GM18498 (cell line): ENCODE results near the gene CGNL1.

Experiments used
- ATAC-seq: cut with Tn5 transposase; IDR thresholded peaks from one replicate; pipeline ENCODE4 v1.9.1; 2021; ENCODE audit warnings: mild to moderate bottlenecking, moderate library complexity; ENCODE audit not compliant: unreplicated experiment

The CGNL1 gene

GRCh38 chr15:57382969-57383368 is 6.7 kb downstream of the CGNL1 start:
- no peak for ATAC-seq

GRCh38 chr15:57384024-57384423 is 7.7 kb downstream of the CGNL1 start:
- ATAC-seq: no peak

DNA sequence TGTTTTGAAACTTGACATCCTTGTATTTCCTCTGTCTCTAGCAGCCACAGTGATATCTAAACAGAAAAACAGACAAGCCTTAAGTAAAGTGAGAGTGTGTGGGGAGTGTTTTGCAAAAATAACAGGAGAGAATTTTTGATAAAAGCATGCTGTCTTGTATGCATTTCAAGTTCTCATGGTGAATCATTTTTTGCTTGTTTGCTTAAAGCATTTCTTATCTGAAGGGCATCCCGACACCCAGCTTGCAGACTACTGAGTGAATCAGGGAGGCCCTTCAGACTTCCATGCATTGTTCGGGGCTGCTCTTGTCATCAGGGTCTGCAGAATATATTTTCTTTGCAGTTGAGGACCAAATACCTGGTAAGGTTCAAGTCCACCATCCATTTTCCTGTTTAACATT is 8.5 kb downstream of the CGNL1 start:
- ATAC-seq: no peak

- no peak for ATAC-seq
Observed at GRCh38 chr15:57385923-57386390, 9.7 kb downstream of the CGNL1 start.

DNA sequence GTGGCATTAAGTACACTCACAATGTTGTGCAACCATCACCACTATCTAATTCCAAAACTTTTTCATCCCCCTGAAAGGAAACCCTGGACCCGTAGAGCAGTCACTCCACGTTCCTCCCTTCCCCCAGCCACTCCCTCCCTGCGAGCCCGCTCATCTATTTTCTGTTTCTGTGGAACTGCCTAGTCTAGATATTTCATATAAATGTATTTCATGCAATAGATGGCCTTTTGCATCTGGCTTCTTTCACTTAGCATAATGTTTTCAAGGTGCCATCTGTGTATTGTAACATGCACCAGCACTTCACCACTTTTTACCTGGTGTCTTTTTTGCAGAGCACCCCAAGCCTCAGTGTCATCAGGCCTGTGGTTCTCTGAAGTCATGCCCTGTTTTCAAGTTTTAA is 10.7 kb downstream of the CGNL1 start:
- no peak for ATAC-seq

GRCh38 chr15:57387564-57388076 is 11.3 kb downstream of the CGNL1 start:
- ATAC-seq: no peak

GRCh38 chr15:57388464-57388863 is 12.2 kb downstream of the CGNL1 start:
- ATAC-seq: no peak

DNA sequence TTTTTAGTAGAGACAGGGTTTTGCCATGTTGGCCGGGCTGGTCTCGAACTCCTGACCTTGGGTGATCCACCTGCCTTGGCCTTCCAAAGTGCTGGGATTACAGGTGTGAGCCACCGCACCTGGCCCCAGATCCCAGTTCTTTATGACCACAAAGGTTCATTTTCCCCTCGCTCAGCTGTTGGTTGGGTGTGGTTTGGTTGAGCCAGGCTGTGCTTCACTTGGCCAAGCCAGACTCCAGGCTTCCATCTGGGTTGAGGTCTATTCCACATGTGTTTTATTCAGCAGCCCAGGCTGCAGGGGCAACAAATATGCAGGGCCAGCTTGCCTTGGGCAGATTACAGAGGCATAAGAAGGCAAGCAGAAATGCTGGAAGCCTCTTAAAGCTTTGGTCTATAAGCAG is 13.7 kb downstream of the CGNL1 start:
- ATAC-seq: no peak

DNA sequence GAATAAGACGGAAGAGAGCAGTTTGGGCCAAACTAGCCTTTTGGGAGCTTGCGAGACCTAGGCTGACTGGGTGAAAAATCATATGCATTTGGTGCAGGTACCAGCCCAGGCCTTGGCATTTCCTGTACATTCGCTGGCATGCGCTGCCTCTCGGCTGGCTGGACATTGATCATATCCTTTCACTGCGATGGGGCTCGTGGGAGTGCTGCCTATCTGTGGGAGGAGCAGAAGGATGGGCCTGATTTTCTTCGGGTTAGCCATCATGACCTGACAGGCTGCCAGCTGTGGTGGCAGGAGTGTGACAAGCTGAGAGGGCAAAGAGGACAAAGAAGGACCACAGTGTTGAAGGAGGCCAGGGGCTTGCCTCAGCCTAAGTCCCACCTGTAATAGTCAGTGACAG is 14.3 kb downstream of the CGNL1 start:
- ATAC-seq: no peak

DNA sequence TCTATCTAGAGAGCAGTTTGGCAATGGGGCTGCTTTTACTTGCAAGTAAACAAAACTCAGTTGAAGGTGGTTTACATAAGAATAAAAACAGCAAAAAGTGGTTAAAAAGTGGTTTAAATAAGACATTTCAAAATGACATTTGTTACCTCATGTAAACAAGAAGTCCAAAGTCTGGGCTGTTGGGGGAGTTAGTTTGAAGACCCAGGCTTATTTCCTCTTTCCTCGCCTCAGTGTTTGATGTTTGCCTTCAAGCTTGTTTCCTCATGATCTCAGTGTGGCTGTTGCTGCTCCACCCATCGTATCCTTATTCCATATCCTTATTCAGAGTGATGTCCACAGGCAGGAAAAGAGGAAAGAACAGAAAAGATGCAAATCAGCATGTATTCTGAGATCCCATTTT is 15.2 kb downstream of the CGNL1 start:
- ATAC-seq: no peak

- ATAC-seq: no peak
Observed at GRCh38 chr15:57393061-57393460, 16.8 kb downstream of the CGNL1 start.

DNA sequence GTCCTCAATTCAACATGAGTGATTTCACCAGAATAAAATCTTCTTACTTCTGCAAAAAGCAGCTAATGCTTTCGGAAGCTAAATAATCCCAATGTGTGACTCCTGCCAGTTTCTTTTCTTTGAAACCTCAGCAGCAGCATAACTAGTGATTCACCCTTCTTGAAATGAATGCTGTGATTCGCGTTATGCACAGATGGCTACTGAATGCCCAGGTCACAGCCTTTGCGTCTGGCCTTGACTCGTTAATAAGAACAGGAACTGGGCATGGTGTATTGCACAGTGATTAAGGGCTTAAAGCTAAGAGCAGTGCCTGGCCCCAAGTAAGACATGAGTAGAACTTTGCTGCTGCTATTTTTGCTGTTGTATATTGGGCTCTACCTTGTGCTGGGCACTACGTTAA is 19.0 kb downstream of the CGNL1 start:
- no peak for ATAC-seq

GRCh38 chr15:57398336-57398735 is 22.0 kb downstream of the CGNL1 start:
- no peak for ATAC-seq

DNA sequence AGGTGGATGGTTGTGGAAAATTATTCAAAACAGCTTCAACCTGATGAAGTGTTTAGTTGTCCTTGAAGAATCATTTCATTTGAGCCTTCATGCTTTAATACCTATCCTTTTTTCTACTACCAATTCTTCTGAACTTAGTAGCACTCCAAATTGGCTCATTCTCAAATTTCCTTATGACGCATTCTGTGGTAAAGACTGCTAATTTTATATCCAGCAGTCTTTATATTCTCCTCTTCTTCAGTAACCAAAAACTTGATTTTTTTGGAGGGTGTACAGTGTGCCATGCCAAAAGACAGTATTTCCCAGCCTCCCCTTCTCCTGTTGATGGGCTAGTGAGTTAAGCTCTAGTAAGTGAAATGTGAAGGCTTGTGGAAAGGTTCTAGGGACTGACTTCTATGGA is 25.2 kb downstream of the CGNL1 start:
- ATAC-seq: no peak

DNA sequence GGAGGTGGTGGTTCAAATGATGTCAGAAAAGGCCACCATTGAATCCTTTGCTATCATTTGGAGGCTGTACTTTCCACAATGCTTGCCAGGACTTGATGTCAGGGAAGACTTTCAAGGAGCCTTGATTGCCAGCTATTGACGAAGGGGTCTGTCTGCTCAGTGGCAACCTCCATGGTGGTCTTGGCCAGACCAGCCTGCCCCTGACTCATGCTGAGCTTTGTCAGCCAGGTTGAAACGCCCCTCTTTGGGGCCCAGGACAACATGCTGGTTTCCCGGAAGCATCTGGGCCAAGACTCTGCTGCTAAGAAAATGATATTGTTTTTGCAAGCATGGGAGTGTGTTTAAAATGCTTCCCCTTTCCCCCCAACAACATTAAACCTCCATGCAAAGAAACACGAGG is 26.7 kb downstream of the CGNL1 start:
- ATAC-seq: no peak

DNA sequence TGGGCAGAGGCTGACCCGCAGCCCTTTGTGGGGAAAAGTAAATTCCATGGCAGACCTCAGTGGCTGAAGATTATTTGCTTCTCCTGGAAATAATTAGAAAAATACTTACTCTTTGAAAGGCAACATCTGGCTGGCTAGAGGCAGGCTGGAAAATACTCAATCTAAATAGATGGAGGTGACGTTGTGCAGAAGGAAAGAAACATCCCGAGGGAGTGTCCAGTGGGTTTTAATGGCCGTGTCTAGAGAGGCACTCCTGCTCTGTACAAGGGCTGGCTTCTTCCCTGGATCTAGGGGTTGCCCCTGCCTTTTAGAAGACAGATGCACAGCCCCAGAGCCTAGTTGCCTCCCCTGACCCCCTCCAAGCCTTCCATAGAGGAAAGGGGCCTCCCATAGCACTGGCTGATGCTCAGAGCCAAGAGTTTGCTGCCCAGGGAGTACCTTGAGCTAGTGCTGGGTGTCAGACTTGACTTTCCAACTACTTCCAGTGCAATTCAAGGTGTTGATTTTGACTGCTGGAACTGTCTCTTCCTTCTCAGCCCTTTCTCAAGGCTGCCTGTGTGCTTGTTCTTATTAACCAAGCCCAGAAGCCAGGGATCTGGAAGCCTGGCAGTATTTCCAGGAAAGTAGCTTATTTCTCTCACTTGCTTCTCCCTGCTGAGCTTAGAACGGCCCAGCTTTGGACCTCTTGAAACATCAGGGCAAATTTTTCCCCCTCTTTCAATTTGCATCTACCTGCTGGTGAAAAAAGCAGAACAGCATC is 27.4 kb downstream of the CGNL1 start:
- ATAC-seq: no peak

GRCh38 chr15:57405133-57405532 is 28.8 kb downstream of the CGNL1 start:
- no peak for ATAC-seq

- no peak for ATAC-seq
Observed at GRCh38 chr15:57406062-57406772, 29.9 kb downstream of the CGNL1 start.

DNA sequence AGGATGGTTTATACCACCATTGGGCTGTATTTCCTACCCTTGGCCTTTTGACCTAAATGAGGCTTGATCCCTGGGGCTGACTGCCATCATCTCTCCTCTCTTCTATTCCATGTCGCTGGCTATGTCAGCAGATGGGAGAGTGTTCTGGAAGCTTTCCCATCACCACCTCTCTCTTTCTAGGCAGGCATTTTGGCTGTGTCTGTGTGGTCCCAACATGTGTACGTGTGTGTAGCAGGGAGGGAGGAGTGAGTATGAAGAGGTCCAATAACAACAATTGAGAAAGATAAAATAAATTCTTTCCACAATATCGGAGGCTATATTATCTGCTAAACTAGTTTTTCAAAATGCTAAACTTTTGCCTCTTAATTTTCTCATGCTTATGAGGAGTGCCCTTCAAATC is 34.1 kb downstream of the CGNL1 start:
- no peak for ATAC-seq

DNA sequence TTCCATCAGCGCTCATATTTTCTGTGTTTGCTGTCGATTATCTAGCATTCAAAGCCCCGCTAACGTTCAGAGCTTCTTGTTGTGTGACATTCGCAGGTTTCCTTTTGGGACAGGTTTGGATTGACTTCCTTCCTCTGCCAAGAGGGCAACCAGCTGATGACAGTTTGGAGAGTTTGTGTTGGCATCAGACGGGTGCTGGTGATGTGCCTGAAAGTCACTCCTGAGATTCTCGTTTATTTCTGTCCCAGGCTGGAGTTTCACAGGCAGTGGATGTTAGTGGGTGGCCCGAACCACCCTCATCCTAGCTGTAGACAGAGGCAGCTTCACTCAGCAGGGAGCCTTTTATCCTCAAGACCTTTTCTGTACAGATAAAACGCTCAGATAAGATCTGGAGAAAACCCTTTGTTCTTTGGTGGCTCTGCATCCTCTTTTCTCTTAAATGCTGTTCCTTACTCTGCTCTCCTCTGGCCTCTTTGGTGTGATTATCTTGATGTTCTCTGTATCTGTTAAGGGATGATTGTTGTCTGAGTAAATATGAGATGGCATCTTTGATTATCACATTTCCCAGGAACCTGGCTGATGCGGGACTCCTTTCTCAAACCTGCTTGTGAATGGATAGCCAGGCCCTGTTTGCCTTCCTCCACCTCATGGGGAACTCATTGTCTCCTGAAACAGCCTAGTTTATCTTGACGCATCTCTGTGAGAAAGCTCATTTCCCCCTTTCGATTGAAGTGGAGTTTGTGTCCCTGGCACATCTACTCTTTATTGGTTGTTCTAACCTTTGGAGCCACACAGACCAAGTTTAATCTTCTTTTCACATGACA is 35.9 kb downstream of the CGNL1 start:
- no peak for ATAC-seq

DNA sequence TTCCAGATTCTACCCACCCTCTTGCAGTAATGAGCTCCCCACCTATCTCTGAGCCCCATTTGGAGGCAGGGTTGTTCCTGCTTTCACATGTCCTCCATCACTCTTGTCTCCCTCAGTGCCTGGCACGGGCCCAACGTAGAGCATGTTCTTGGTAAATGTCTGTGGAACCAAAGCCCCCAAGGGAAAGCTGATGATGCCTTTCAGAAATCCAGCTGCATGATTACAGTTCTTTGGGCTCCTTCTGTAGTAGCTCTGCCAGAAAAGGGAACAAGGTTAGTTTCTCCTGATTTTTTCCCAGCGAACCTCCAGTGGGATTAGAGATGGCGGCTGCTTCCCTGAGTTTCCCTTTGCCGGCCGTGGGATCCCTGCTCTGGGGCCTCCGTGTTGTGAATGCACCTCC is 39.3 kb downstream of the CGNL1 start:
- no peak for ATAC-seq
